Activated T-helper 1 cell treated with Interleukin-2 at 50 U/mL for 16 hours (primary cell): ENCODE measurements around the gene SH3BGR.
"Not testable (repeated sequence)": the region's sequence is repeated elsewhere in the genome, so short reads cannot be mapped to it uniquely, and the experiment has no call there.

Experiments used
- DNase-seq: peaks from one replicate; pipeline ENCODE4 v3.0.0-alpha.2; 2020; ENCODE audit warnings: low read depth

SH3BGR gene

GRCh38 chr21:39515684-39516472, 64.1 kb downstream of the SH3BGR start:
- DNase-seq: no peak

- no peak for DNase-seq
Observed at GRCh38 chr21:39518055-39518846, 66.5 kb downstream of the SH3BGR start.

- DNase-seq: no peak
Observed at GRCh38 chr21:39518847-39519210, 67.1 kb downstream of the SH3BGR start.

GRCh38 chr21:39519835-39520234, 68.1 kb downstream of the SH3BGR start:
- DNase-seq: no peak

- no peak for DNase-seq
Observed at GRCh38 chr21:39523399-39523798, 71.6 kb downstream of the SH3BGR start.

- no peak for DNase-seq
Observed at GRCh38 chr21:39523915-39524314, 72.1 kb downstream of the SH3BGR start.

- DNase-seq: no peak
Observed at GRCh38 chr21:39525129-39525528, 73.4 kb downstream of the SH3BGR start.

GRCh38 chr21:39525601-39526000, 73.8 kb downstream of the SH3BGR start:
- no peak for DNase-seq

- no peak for DNase-seq
Observed at GRCh38 chr21:39527067-39527595, 75.4 kb downstream of the SH3BGR start.

- no peak for DNase-seq
Observed at GRCh38 chr21:39527664-39528381, 76.1 kb downstream of the SH3BGR start.

- no peak for DNase-seq
Observed at GRCh38 chr21:39529026-39529425, 77.3 kb downstream of the SH3BGR start.

GRCh38 chr21:39531064-39531463, 79.3 kb downstream of the SH3BGR start:
- DNase-seq: no peak

GRCh38 chr21:39531840-39532239, 80.1 kb downstream of the SH3BGR start:
- no peak for DNase-seq

- no peak for DNase-seq
Observed at GRCh38 chr21:39533545-39534380, 82.0 kb downstream of the SH3BGR start.

- DNase-seq: no peak
Observed at GRCh38 chr21:39535646-39536437, 84.1 kb downstream of the SH3BGR start.

- DNase-seq: no peak
Observed at GRCh38 chr21:39536835-39537234, 85.1 kb downstream of the SH3BGR start.

- DNase-seq: no peak
Observed at GRCh38 chr21:39537571-39537970, 85.8 kb downstream of the SH3BGR start.

- DNase-seq: no peak
Observed at GRCh38 chr21:39538453-39539042, 86.8 kb downstream of the SH3BGR start.

- DNase-seq: not testable (repeated sequence)
Observed at GRCh38 chr21:39540367-39540766, 88.6 kb downstream of the SH3BGR start.

GRCh38 chr21:39542736-39543135, 91.0 kb downstream of the SH3BGR start:
- DNase-seq: no peak
